ENCODE results near the gene LRRC59. TPM values are rescaled to one million over a fixed set of nuclear protein-coding genes. Genes with fewer than 3 reads are reported as not detected.

The LRRC59 gene
- total and polyA plus RNA-seq, 3 donors from 2014 or later: 56.0 to 74.4 (median 62.2) TPM

DNA sequence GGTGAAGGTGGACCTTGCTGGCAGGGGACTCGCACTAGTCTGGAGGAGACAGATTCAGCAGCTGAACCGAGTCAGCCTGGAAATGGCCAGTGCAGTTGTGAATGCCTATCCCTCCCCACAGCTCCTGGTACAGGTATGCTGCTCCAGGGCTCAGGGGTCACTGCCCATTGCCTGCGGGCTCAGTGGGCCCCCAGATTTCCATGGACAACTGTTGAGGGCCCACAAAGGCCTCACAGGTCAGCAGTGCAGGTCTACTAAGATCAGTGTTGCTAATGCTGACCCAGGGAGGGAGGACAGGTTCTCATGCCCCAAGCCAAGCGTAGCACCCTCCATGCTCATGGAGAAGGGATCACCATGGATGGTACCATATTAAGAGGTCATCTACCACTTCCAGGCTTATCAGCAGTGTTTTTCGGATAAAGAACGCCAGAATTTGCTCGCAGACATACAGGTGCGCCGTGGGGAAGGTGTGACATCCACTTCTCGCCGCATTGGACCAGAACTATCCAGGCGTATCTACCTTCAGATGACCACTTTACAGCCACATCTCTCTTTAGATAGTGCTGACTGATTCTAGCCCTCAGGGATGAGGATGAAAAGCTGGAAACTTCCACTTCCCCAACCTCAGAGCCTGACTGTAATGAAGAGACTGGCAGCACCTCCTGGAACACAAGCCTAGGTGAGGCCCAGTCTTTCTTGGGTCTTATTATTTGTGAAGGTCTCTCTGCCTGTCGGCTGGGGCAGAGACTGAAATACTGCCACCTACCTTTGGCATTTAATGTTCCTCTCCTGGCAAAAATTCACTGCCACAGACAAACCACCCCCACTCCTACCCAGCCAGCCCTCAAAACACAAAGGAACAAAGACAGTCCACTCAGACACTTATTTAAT, 16.7 kb downstream of the LRRC59 start:
- Histone ChIP-seq H3K27me3 (no peaks in the 10 kb centered on the region), H3K4me3 (no peak overlapping the region), H3K9me3 (no peaks in the 10 kb centered on the region), H3K4me1 (no peaks in the 10 kb centered on the region), H3K27ac (no peak overlapping the region), H3K36me3 (ENCODE audit: low read depth, missing control alignments) (no peaks in the 10 kb centered on the region)
- TF ChIP-seq POLR2A (IDR thresholded peaks at IDR 0.05): no peak
- TF ChIP-seq, protein P1, sequence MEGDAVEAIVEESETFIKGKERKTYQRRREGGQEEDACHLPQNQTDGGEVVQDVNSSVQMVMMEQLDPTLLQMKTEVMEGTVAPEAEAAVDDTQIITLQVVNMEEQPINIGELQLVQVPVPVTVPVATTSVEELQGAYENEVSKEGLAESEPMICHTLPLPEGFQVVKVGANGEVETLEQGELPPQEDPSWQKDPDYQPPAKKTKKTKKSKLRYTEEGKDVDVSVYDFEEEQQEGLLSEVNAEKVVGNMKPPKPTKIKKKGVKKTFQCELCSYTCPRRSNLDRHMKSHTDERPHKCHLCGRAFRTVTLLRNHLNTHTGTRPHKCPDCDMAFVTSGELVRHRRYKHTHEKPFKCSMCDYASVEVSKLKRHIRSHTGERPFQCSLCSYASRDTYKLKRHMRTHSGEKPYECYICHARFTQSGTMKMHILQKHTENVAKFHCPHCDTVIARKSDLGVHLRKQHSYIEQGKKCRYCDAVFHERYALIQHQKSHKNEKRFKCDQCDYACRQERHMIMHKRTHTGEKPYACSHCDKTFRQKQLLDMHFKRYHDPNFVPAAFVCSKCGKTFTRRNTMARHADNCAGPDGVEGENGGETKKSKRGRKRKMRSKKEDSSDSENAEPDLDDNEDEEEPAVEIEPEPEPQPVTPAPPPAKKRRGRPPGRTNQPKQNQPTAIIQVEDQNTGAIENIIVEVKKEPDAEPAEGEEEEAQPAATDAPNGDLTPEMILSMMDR (IDR thresholded peaks at IDR 0.05): no peak
- DNase-seq: no peak
- WGBS, 2 donors: 88 to 93% methylated on average over 12 to 13 of the region's 13 CpGs
- intact Hi-C loops (cut with DNase I; ENCODE audit: low total_unique reads): no loop called here

DNA sequence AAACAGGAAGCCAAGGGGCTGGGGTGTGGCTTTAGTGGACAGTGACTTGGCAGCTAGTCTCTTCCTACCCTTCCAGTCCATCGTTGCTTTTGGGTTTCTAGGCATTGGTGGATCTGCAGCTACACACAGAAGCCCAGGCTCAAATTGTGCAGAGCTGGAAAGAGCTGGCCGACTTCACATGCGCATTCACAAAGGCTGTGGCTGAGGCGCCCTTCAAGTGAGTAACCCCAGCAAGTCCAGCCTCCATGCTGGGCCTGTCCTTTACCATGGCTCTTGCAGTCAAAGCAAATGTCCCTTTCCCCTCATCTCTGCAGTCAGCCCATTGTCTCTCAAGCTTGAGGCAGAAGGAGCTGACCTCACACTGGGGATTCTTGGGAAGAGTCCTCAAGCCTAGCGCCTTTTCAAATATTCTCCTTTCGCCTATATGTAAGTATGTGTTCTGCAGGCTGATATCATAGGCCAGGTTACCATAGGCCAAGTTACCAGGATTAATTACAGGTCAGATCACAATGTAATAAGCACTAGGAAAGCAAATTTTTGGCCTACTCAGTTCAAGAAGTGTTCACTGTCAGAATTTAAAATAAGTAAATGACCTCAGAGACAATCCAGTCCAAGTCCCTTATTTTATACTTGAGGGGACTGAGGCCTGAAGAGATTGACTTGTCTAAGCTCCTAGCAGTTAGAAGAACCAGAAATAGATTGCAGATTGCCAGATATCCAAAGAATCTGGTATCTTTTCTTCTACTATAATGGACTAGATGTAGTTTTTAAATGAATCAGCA, 17.8 kb downstream of the LRRC59 start:
- intact Hi-C loops (cut with DNase I; ENCODE audit: low total_unique reads): loop anchor here (10.0 kb wide), 1 partner anchor 95 kb away; the partner anchor contains the start of gene RSAD1
- no peaks in the 10 kb centered on the region for H3K27me3 ChIP-seq
- no peaks in the 10 kb centered on the region for H3K36me3 ChIP-seq (ENCODE audit: low read depth, missing control alignments)
- 93 to 97% methylated on average over 6 of the region's 6 CpGs for WGBS, 2 donors
- no peak overlapping the region for H3K4me3 ChIP-seq
- H3K9me3 ChIP-seq: no peaks in the 10 kb centered on the region
- no peak overlapping the region for H3K27ac ChIP-seq
- TF ChIP-seq, protein P1 (IDR thresholded peaks at IDR 0.05): no peak
- no peak for TF ChIP-seq POLR2A (IDR thresholded peaks at IDR 0.05)
- no peak for DNase-seq
- H3K4me1 ChIP-seq: no peaks in the 10 kb centered on the region

DNA sequence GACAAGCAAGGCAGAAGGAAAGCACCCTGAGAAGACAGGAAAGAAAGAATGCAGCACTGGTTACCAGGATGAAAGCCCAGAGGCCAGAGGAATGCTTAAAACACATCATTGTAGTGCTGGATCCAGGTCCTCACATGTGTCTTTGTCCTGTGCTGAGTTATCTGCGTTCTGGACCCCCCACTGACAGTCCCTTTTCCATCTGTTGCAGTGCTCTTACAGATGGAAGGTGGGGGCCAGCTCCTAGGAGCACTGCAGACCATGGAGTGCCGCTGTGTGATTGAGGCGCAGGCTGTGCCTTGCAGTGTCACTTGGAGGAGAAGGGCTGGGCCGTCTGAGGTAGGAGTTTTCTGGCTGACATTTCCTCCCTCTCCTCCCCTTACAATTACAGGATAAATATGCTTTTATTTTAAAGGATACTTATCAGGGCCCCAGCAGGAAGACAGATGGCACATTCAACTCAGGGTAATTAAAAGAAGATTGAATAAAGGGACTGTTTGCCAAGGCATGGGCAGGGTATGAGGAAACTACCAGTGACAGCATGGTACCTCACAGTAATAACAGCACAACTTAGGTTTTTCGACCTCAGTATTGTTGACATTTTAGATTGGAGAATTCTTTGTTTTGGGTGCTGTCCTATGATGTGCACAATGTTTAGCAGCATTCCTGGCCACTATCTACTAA, 21.3 kb downstream of the LRRC59 start:
- TF ChIP-seq POLR2A (IDR thresholded peaks at IDR 0.05): no peak
- TF ChIP-seq, protein P1 (IDR thresholded peaks at IDR 0.05): no peak
- H3K27ac ChIP-seq: no peak overlapping the region
- 69 to 74% methylated on average over 5 of the region's 5 CpGs for WGBS, 2 donors
- H3K4me1 ChIP-seq: peaks cover 19% of the 10 kb centered on the region
- no peaks in the 10 kb centered on the region for H3K9me3 ChIP-seq
- H3K36me3 ChIP-seq (ENCODE audit: low read depth, missing control alignments): no peaks in the 10 kb centered on the region
- intact Hi-C loops (cut with DNase I; ENCODE audit: low total_unique reads): loop anchor here (10.0 kb wide), 1 partner anchor 99 kb away; the partner anchor contains the start of gene RSAD1
- no peak for DNase-seq
- no peaks in the 10 kb centered on the region for H3K27me3 ChIP-seq
- no peak overlapping the region for H3K4me3 ChIP-seq

DNA sequence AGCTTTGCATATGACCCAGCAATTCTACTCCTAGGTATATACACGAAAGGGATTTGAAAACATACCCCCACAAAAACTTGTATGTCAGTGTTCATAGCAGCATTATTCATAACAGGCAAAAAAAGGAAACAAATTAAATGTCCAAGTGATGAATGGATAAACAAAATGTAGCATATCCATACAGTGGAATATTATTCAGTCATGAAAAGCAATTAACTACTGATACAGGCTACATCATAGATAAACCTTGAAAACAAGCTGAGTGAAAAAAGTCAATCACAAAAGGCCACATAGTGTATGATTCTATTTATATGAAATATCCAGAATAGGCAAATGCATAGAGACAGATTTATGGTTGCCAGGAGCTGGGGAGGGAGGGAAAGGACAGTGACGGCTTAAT, 23.6 kb downstream of the LRRC59 start:
- Histone ChIP-seq H3K4me3 (no peak overlapping the region), H3K9me3 (no peaks in the 10 kb centered on the region), H3K27me3 (no peaks in the 10 kb centered on the region)

More for the DNA sequence above, 23.6 kb downstream of the LRRC59 start:
- TF ChIP-seq, protein P1 (IDR thresholded peaks at IDR 0.05): no peak
- no peak for TF ChIP-seq POLR2A (IDR thresholded peaks at IDR 0.05)
- H3K4me1 ChIP-seq: peaks cover 19% of the 10 kb centered on the region
- 71 to 81% methylated on average over 2 of the region's 2 CpGs for WGBS, 2 donors
- intact Hi-C loops (cut with DNase I; ENCODE audit: low total_unique reads): loop anchor here (10.0 kb wide), 1 partner anchor 101 kb away; the partner anchor contains the start of gene RSAD1
- no peak overlapping the region for H3K27ac ChIP-seq
- no peaks in the 10 kb centered on the region for H3K36me3 ChIP-seq (ENCODE audit: low read depth, missing control alignments)
- DNase-seq: no peak
